ENCODE data around the gene CCNQ.

GRCh38 chrX:153590961-153591956, 7.7 kb downstream of the CCNQ start:
- TF ChIP-seq CTCF (IDR thresholded peaks at IDR 0.05) (no peak), EZH2 (IDR thresholded peaks at IDR 0.05) (no peak), EZH2phosphoT487 (IDR thresholded peaks at IDR 0.05) (no peak)

All from neural progenitor cell (in vitro differentiated cells).